ENCODE measurements around the gene CIAO3.
A peak's percentile ranks its signal among the peaks of the same experiment; 100 is the strongest.

Gene CIAO3

DNA sequence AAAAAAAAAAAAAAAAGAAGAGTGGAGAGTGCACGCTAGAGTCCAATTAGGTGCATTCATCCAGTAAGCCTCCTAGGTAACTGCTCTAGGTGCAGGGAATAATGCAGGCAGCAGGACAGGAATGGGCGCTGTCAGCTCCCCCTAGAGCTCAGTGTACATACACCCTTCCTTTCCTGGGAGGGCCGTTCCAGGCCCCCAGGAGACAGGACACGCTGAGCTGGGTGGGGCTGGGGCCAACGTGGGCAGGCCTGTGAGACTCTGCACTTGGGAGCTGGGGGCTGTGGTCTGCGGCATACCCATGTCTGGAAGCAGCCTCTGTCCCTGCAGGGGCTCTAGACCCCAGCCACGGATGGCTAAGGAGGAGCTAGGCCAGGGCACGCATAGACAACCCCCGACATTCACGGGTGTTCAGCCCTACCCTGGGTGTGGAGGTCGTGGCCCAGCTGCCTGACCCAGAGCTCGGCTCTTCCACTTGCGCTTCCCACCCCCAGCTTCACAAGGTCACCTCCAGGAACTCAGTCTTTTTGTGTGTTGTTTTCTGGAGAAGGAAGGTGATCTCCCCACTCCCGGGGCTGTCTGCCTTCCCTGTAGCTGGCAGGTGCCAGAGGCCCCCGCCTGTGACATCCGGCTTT is 20.9 kb downstream of the CIAO3 start:
- H3K4me1 ChIP-seq = peaks cover 17% of the 10 kb centered on the region

DNA sequence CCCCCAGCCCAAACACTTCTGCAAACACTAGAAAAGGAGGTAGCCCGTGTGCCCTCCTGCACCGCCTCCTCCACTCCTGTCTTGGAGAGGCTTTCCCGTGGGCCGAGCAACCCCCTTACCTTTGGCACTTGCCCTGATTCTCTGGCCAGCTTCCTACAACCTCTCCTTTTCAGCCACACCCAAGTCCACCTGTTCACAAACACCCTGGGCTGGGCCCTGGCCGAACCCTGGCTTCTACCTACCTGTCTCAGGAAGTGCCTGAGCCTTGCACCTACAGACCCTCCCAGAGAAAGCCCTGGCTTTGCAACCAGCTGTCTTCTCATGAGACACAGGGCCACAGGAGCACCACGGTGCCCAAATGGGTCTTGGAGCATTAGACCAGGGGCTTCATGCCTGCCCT is 21.9 kb downstream of the CIAO3 start:
- Histone ChIP-seq H3K36me3 (peaks cover 23% of the 10 kb centered on the region), H3K4me3 (ENCODE audit: low read depth, low read length) (no peak overlapping the region), H3K4me1 (peaks cover 22% of the 10 kb centered on the region), H3K9me3 (no peaks in the 10 kb centered on the region), H3K27me3 (no peaks in the 10 kb centered on the region)
- no peak for DNase-seq
- TF ChIP-seq CTCF (IDR thresholded peaks at IDR 0.05; ENCODE audit: low read depth, low read length) = no peak

More for the DNA sequence above, 20.9 kb downstream of the CIAO3 start:
- Histone ChIP-seq H3K4me3 (ENCODE audit: low read depth, low read length) (peak overlapping the region; percentile 79), H3K9me3 (no peaks in the 10 kb centered on the region), H3K27me3 (no peaks in the 10 kb centered on the region), H3K36me3 (peaks cover 23% of the 10 kb centered on the region)
- TF ChIP-seq CTCF (IDR thresholded peaks at IDR 0.05; ENCODE audit: low read depth, low read length) = peak; percentile 45
- DNase-seq = peak; percentile 60

- no peak for DNase-seq
- H3K4me1 ChIP-seq = peaks cover 22% of the 10 kb centered on the region
- no peaks in the 10 kb centered on the region for H3K9me3 ChIP-seq
- no peak for TF ChIP-seq CTCF (IDR thresholded peaks at IDR 0.05; ENCODE audit: low read depth, low read length)
- H3K36me3 ChIP-seq = peaks cover 21% of the 10 kb centered on the region
- H3K27me3 ChIP-seq = no peaks in the 10 kb centered on the region
- H3K4me3 ChIP-seq (ENCODE audit: low read depth, low read length) = no peak overlapping the region
These were observed 22.4 kb downstream of the CIAO3 start for GRCh38 chr16:718389-718788.

DNA sequence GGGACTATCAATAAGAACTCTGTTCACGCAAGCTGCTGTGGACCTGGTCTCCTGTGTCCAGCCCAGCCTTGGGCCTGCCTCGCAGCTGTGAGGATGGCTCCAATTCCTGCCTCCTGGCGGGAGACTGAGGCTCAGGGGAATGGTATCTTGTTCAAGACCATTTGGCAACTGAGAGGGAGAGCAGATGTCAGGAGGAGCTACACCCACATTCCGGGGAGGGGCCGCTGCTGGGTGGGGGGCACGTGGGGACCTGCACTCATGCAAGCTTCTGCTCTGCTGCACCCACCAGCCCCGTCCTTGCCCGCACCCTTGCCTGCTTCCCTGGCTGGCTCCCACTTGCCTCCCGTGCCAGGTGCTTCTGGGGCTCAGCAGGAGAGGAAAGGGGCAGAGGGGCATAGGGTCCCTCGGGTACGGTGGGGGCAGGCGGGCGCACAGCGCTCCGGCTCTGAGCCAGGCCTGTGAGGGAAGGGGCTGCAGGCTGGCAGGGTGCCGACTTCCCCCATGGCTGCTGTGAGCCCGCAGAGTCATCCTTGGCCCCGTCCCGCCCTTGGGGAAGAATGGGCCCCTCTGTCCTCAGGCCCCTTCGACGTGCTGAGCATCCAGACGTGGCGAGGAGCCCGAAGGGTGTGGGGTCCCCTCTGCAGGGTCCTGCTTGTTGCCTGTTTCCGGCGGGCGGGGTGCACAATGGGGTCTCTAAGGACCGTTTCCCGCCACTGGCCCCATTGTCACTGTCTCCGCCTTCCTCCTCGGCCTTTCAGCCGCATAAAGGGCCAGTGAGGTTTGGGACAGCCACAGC is 23.1 kb downstream of the CIAO3 start:
- H3K27me3 ChIP-seq = no peaks in the 10 kb centered on the region
- H3K9me3 ChIP-seq = no peaks in the 10 kb centered on the region
- peaks cover 22% of the 10 kb centered on the region for H3K4me1 ChIP-seq

GRCh38 chr16:716768-717325 is 23.9 kb downstream of the CIAO3 start:
- no peak for DNase-seq
- peaks cover 21% of the 10 kb centered on the region for H3K4me1 ChIP-seq

More for the DNA sequence above, 23.1 kb downstream of the CIAO3 start:
- Histone ChIP-seq H3K36me3 (peaks cover 13% of the 10 kb centered on the region), H3K4me3 (ENCODE audit: low read depth, low read length) (no peak overlapping the region)
- TF ChIP-seq CTCF (IDR thresholded peaks at IDR 0.05; ENCODE audit: low read depth, low read length) = no peak
- no peak for DNase-seq

More at GRCh38 chr16:716768-717325, 23.9 kb downstream of the CIAO3 start:
- Histone ChIP-seq H3K4me3 (ENCODE audit: low read depth, low read length) (peak overlapping the region; percentile 60), H3K9me3 (no peaks in the 10 kb centered on the region), H3K27me3 (no peaks in the 10 kb centered on the region), H3K36me3 (peaks cover 9% of the 10 kb centered on the region)
- TF ChIP-seq CTCF (IDR thresholded peaks at IDR 0.05; ENCODE audit: low read depth, low read length) = no peak

All from BE2C (cell line).